GM21390 (cell line): ENCODE data around the gene MYO18A.

Source experiments
- ATAC-seq: cut with Tn5 transposase; IDR thresholded peaks from one replicate; pipeline ENCODE4 v1.9.1; 2021; ENCODE audit not compliant: unreplicated experiment

MYO18A gene

GRCh38 chr17:29127840-29128239 lies 52.4 kb downstream of the MYO18A start:
- no peak for ATAC-seq

GRCh38 chr17:29126268-29126930 lies 53.8 kb downstream of the MYO18A start:
- no peak for ATAC-seq

GRCh38 chr17:29125651-29126050 lies 54.5 kb downstream of the MYO18A start:
- ATAC-seq, result no peak

GRCh38 chr17:29124925-29125273 lies 55.3 kb downstream of the MYO18A start:
- ATAC-seq, result no peak

GRCh38 chr17:29124135-29124924 lies 55.9 kb downstream of the MYO18A start:
- no peak for ATAC-seq

GRCh38 chr17:29123111-29123510 lies 57.1 kb downstream of the MYO18A start:
- ATAC-seq, result no peak

GRCh38 chr17:29121442-29121841 lies 58.8 kb downstream of the MYO18A start:
- no peak for ATAC-seq

GRCh38 chr17:29120433-29120832 lies 59.8 kb downstream of the MYO18A start:
- no peak for ATAC-seq

- no peak for ATAC-seq
Measured at GRCh38 chr17:29119265-29119664, 60.9 kb downstream of the MYO18A start.

GRCh38 chr17:29116804-29117753 lies 63.1 kb downstream of the MYO18A start:
- ATAC-seq, result no peak

GRCh38 chr17:29115961-29116803 lies 64.0 kb downstream of the MYO18A start:
- ATAC-seq, result no peak

GRCh38 chr17:29115435-29115834 lies 64.8 kb downstream of the MYO18A start:
- no peak for ATAC-seq

- no peak for ATAC-seq
Measured at GRCh38 chr17:29114141-29114540, 66.1 kb downstream of the MYO18A start.

- ATAC-seq, result no peak
Measured at GRCh38 chr17:29113334-29113733, 66.9 kb downstream of the MYO18A start.

- ATAC-seq, result no peak
Measured at GRCh38 chr17:29112771-29113295, 67.4 kb downstream of the MYO18A start.

- no peak for ATAC-seq
Measured at GRCh38 chr17:29111816-29112499, 68.2 kb downstream of the MYO18A start.

- no peak for ATAC-seq
Measured at GRCh38 chr17:29110372-29110757, 69.8 kb downstream of the MYO18A start.

GRCh38 chr17:29109477-29110371 lies 70.5 kb downstream of the MYO18A start:
- ATAC-seq, result no peak
